Measurements from ENCODE around the gene GALK2.
"Not testable (repeated sequence)": the region's sequence is repeated elsewhere in the genome, so short reads cannot be mapped to it uniquely, and the experiment has no call there.

The GALK2 gene

DNA sequence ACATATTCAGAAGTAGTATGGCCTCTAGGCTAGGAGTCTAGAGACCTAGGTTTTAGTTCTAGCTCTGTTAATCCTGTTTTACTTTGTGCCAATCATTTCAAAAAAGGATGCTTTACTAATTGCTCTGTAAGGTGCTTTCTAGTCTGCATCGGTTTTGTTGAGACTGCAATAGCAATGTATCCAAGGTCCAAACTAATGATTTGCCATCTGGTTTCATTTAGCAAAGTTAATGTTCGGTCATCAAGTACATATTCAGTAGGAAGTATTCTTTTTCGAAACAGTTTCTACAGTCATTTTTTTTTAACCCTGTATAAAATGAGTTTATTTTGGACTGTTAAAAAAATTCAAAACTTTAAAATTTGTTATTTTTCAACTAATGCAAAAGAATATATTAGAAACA, 2.0 kb upstream of the GALK2 start:
- FAIRE-seq = no peak

DNA sequence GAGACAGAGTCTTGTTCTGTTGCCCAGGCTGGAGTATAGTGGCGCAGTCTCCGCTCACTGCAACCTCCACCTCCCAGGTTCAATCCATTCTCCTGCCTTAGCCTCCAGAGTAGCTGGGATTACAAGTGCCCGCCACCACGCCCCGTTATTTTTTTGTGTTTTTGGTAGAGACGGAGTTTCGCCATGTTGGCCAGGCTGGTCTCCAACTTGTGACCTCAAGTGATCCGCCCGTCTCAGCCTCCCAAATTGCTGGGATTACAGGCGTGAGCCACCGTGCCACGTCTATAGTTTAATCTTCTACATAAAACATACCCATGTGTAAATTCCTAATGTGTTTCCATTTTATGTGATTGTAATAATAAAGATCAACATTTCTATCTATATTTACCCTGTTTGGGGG, 1.7 kb downstream of the GALK2 start:
- FAIRE-seq = no peak

DNA sequence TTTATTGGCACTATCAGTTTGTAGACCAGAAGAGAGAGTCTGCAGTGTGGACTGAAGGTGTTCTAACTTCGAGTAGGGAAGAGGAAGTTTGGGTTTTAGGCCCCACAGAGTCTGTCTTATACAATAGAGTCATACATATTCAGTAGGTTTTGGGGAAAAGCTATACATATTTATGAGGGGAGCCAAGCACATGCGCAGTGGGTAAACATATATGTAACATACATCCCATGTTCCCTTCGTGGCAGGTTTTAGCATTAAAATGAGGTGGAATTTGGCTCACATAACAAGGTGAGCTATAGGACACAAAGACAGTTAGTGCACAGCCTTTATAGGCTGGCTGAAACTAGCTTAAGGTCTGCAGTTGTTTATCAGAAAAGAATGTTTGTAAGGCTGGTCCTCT, 4.9 kb downstream of the GALK2 start:
- no peak for FAIRE-seq

DNA sequence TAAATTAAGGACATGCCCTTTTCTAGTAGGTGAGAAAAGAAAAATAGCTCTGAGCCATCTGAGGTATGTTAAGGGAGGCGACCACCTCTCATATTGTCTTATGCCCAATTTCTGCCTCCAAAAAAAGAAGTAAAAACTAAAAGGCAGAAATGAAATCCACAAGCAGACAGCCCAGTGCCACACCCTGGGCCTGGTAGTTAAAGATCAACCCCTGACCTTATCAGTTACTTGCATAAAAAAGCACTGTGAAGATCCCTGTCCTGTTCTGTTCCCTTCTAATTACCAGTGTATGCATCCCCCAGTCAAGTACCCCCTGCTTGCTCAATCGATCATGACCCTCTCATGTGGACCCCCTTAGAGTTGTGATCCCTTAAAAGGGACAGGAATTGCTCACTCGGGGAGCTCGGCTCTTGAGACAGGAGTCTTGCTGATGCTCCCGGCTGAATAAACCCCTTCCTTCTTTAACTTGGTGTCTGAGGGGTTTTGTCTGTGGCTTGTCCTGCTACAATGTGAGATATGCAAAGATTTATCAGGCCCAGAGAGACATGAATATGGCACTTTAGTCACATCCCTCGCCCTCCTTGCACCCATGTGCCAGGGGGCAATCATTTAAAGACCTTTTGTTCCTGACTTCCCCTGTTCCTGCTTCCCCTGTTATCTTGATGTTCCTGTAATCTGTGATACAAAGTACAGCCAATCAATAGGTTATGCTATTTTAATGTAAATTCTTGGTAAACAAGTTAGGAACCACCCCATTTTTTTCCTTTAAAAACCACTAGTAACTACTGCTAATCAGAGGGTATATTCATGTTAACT, 5.7 kb downstream of the GALK2 start:
- not testable (repeated sequence) for FAIRE-seq

DNA sequence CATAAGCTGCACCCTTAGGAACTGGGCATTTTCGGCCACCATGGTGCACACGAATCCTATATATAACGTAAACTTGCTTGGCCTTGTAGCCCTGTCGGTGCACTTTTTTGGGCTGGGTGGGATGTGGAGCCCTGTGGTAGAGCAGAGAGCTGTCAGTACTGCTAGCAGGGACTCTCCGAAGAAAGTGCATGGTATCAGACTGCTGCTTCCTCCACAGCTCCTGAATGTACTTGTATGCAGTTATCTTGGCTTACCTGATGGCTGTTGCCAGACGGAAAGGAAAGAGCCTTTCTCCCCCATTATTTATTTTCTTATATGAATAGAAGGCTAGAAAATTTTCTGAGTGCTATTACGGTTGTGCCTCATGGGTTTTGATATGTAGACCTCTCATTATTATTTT, 8.4 kb downstream of the GALK2 start:
- no peak for FAIRE-seq

DNA sequence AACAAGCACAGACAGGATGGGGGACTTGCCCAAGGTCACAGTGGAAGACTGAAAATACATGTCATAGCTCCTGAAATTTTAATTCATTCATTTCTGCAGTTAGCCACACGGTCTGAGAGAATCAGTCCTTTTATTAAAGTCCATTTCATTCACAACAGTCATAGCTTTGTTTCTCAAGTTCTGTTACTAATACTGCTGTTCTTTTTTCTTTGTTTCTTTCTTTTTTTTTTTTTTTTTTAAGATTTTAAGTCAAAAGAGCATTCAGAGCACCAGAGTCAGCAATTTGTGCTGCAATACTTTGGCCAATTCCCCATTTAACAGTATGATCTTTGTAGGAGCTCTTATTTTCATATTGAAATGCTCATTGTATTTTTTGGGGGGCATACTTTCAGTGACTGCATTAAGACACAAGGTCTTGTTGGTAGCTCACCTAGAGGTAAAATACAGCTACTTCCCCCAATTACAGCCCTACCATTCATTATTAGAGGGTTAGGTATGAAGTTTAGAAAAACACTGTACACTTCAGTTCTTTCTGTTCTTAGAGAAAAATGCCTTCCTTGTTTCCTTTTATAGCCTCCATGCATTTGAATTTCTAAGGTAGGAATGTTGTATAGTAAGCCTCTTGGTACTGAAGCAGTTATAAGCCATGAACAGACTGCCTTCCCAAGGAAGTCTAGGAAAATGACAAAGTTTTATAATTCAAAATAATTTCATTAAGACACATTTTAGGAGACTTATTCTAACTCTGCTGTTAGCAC, 9.6 kb downstream of the GALK2 start:
- FAIRE-seq = no peak

DNA sequence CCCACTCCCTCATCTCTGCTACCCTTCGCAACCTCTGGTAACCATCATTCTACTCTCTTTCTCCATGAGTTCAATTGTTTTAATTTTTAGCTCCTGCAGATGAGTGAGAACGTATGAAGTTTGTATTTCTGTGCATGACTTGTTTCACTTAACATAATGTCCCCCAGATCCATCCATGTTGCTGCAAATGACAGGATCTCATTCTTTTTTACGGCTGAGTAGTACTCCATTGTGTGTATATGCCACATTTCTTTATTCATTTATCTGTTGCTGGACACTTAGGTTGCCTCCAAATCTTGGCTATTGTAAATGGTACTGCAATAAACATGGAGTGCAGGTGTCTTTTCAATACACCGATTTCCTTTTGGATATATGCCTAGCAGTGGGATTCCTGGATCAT, 12.1 kb downstream of the GALK2 start:
- no peak for FAIRE-seq

DNA sequence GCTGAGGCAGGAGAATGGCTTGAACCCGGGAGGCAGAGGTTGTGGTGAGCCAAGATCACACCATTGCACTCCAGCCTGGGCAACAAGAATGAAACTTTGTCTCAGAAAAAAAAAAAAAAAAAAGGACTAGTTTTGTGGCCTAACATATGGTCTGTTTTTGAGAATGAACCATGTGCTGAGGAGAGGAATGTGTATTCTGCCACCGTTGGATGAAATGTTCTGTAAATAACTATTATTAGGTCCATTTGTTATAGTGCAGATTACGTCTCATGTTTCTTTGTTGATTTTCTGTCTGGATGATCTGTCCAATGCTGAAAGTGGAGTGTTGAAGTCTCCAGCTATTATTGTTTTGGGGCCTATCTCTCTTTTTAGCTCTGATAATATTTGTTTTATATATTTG, 13.7 kb downstream of the GALK2 start:
- FAIRE-seq = not testable (repeated sequence)

DNA sequence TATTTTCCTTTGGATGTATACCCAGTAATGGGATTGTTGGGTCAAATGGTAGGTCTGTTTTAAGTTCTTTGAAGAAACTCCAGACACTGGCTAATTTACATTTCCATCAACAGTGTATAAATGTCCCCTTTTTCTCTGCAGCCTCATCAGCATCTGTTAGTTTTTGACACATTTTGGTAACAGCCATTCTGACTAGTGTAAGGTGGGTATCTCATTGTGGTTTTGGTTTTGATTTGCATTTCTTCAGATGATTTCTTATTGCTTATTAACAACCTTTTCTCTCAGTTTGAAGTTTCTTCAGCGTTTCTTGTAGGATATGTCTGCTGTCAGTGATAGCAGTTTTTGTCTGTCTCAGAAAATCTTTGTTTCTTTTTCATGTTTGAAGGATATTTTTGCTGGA, 15.4 kb downstream of the GALK2 start:
- no peak for FAIRE-seq

DNA sequence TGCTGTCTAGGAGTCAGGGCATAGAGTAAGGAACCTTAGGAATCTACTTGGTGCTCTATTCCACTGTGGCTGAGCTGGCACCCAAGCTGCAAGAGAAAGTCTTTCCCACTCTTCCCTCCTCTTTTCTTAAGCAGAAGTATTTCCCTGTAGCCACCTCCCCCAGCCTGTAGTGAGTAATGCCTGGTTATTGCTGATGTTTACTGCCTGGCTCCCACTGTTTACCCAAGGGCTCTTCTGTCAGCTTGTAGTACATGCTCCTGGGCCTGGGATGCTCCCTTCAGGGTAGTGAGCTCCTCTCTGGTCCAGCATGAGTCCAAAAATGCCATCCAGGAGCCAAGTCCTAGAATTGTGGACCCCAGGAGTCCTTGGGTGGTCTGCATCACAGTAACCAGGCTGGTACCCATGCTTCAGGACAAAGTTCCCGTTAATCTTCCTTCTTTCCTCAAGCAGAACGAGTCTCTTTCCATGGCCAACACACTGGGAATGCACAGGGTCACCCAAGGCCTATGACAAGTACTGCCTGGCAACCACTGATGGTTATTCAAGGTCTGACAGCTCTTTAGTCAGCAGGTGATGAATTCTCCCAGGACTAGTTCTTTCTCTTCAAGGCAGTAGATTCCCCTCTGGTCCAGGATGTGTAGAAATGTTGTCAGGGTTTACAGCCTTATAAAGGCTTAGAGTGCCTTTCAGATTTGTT, 17.6 kb downstream of the GALK2 start:
- no peak for FAIRE-seq

DNA sequence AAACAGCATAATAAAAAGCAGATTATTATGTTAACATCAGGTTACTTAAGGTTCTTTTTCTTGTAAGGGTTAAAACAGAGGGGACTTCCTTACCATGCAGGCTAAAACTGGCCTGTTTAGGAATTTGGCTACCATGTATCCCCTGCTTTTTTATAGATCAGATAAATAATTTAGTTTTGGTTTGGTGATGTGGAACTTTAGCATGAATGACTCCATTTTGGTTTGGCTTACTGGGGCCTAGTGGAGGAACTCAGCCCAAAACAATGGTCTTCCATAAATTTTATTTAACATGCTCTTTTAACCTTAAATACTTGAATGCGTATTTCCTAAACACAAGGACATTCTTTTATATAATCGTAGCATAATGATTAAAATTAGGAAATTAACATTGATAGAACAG, 18.9 kb downstream of the GALK2 start:
- no peak for FAIRE-seq

DNA sequence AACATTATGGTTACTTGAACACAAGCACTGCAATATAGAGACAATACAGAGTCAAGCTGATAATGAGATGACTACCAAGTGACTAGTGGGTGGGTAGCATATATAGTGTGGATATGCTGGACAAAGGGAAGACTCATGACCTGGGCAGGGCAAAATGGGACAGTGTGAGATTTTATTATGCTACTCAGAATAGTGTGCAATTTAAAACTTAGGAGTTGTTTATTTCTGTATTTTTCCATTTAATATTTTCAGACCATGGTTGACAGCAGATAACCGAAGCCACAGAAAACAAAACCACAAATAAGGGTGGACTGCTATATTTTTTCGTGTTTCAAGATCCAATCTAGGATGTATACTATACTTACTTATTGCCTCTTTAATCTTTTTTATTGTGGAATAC, 19.6 kb downstream of the GALK2 start:
- FAIRE-seq = no peak

DNA sequence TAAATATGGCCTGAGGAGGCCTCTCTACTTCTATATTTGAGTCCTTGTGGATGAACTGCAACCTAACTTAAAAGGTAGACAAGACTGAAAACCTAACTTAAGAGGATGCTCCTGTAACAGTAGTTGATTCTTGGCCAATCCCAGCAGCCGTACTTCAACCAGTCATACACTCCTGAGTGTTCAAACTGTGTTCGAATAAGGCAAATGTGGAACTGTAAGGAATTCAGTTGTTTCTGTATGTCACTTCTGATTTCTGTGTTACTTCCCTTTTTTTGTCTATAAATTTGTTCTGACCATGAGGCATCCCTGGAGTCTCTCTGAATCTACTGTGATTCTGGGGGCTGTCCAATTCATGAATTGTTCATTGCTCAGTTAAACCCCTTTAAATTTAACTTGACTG, 20.5 kb downstream of the GALK2 start:
- no peak for FAIRE-seq

DNA sequence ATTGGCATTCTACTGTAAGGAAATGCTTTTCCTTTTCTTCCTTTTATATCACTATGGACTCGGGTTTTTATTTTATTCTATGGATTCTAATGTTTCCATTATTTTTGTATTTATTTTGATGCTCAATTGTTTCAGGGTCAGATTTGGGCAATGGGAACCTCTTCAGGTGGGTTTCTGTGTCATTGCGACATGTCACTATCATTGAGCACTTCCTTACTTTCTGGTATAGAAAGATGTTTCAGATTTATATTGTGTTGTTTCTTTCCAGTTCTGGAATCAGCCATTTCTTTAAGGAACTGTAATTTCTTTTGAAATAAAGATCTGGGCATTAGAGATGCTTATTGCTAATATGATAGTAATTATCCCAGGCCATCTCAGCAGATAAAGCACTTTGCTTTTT, 21.8 kb downstream of the GALK2 start:
- no peak for FAIRE-seq

DNA sequence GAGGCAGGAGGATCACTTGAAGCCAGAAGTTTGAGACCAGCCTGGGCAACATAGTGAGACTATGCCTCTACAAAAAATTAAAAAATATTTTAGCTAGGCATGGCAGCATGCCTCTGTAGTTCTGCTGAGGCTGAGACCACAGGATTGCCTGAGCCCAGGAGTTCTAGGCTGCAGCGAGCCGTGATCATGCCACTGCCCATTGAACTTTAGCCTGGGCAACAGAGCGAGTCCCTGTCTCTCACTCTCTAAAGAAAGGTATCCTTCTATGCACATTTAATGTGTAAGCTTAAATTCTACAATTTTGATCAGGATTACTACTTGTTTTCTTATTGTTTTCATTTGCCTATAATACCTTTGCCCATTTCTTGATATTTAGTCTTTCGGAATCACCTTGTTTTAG, 26.8 kb downstream of the GALK2 start:
- FAIRE-seq = no peak

DNA sequence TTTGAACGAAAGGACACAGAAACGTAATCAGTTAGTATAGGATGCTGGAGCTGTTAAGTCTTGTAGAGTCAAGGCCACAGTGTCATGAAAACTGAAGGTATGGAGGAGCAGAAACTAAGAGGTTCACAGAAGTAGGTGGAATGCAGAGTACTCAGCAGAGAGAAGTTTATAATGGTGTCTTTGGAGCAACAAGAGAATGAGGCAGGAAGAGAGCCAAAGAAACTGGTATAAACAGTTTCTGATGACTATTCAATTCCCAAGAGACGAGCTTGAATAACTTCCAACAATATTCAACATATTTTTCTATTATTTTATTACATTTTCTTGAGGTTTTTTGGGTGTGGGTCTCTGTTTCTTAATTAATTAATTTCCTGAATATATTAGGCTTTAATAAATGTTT, 29.6 kb downstream of the GALK2 start:
- FAIRE-seq = no peak

DNA sequence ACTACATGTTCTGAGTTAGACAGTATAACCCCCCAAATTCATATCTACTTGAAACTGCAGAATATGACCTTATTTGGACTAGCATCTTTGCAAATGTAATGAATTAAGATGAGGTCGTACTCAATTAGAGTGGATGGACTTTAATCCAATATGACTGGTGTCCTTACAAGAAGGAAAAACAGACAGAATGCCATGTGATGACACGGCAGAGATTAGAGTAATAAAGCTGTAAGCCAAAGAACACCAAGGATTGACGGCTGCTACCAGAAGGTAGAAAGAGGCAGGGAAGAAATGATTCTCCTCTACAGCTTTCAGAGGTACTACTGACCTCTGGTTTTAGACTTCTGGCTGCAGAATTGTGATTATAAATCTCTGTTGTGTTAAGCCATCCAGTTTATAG, 30.3 kb downstream of the GALK2 start:
- no peak for FAIRE-seq

DNA sequence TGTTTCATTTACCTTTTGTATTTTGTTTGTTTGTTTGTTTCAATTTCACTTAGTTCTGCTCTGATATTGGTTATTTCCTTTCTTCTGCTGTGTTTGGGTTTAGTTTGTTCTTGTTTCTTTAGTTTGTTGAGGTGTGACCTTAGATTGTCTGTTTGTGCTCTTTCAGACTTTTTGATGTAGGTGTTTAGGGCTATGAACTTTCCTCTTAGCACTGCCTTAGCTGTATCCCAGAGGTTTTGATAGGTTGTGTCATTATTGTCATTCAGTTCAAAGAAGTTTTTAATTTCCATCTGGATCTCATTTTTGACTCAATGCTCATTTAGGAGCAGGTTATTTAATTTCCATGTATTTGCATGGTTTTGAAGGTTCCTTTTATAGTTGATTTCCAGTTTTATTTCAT, 38.1 kb downstream of the GALK2 start:
- FAIRE-seq = not testable (repeated sequence)

DNA sequence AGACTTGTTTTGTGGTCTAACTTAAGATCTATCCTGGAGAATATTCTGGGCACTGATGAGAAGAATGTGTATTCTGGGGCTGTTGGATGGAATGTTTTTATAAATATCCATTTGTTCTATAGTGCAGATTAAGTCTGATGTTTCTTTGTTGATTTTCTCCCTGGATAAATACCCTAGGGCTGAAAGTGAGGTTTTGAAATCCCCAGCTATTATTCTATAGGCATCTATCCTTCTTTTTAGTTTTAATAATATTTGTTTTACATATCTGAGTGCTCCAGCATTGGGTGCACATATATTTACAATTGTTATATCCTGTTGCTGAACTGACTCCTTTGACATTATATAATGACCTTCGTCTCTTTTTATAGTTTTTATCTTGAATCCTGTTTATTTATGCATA, 42.9 kb downstream of the GALK2 start:
- no peak for FAIRE-seq

DNA sequence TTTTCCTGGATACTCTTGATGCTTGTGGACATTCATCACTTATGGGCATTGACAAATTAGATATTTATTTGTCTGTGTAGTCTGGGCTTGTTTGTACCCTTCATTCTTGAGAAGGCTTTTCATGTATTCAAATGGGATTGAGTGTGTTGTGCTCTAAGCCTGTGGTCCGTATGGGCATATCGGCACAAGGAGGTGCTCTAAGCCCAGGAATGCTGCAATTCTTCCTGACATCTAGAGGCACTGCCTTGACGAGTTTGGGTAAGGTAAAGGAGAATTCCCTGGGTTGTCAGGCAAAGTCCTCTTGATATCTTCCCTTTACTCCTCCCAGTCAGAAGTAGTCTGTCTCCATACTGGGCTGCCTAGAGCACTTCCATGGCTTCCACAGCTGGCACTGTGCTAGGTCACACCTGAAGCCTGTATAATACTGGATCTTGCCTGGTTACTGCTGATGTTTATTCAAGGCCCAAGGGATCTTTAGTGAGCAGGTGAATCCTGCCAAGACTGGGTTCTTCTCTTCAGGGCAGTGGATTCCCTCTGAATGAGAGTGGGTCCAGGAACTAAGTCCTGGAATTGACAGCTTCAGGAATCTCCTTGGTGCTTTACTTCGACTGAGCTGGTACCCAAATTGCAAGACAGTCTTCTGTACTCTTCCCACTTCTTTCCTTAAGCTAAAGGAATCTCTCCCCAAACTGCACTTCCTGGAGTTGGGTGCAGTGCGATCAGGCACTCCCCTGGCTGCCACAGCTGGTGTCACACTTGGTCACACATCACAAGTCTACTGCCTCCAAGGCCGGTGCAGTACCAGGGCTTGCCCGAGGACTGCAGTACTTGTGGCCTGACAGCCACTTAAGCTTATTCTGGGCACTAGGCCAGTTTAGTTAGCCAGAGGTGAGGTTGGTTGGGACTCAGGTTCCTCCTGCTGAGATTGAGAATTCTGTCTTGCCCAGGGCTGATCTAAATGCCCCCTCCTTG, 46.0 kb downstream of the GALK2 start:
- FAIRE-seq = no peak

DNA sequence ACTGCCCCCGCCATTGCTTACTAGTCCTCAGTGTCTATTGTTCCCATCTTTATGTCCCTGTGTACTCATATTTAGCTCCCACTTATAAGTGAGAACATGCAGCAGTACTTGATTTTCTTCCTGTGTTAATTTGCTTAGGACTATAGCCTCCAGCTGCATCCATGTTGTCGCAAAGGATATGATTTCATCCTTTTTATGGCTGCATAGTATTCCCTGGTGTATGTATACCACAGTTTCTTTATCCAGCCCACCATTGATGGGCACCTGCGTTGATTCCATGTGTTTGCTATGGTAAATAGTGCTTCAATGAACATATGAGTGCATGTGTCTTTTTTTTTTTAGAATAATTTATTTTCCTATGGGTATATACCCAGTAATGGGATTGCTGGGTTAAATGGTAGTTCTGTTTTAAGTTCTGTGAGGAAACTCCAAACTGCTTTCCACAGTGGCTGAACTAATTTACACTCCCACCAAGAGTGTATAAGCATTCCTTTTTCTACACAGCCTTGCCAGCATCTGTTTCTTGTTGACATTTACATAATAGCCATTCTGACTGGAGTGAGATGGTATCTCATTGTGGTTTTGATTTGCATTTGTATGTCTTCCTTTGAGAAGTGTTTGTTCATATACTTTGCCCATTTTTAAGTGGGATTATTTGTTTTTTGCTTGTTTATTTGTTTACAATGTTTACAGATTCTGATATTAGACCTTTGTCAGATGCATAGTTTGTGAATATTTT, 53.7 kb downstream of the GALK2 start:
- FAIRE-seq = no peak

All from G401.6 (cell line).